K562 (cell line): ENCODE data around the gene ISM1. TPM values are rescaled to one million over a fixed set of nuclear protein-coding genes. Genes with fewer than 3 reads are reported as not detected.

Source experiments
- ATAC-seq: fragments of 200-7000 bp; cut with Tn5 transposase; 3 replicates; pipeline ENCODE4 v1.9.1; 2020; ENCODE audit warnings: moderate library complexity
- BruUV-seq: library from RNA; stranded (reverse); fragments of 400-500 nt; replicated peaks from 2 replicates; lab custom pipeline; 2021; lab: Mats Ljungman, UMichigan
- CTCF ChIA-PET: fragments of 300-600 bp; formaldehyde crosslinking; extraction: SDS; loops from one replicate; lab custom pipeline; 2021; ENCODE audit warnings: low intra/inter-chr PET ratio; lab: Yijun Ruan, JAX
- POLR2A ChIA-PET: fragments of 300-600, 350-650 bp; sonication (Branson Sonifier 250); formaldehyde crosslinking; extraction: SDS; loops from one replicate; lab custom pipeline; 2021; ENCODE audit warnings: antibody characterized with exemption, inconsistent platforms; lab: Yijun Ruan, JAX
- DNase-seq, 4 experiments: peaks; one replicate each; pipeline versions ENCODE4 v3.0.0 to v3.0.0-alpha.2; 2011 to 2018; ENCODE audit warnings: low spot score in 3 of 4, mixed read lengths in 3 of 4; ENCODE audit errors: extremely low read depth in 1 of 4
- FAIRE-seq: peaks from 2 replicates; lab custom pipeline; 2011; peaks lifted over from hg19 to GRCh38; lab: Jason Lieb, UNC
- H2AFZ ChIP-seq: 2 replicates; pipeline ENCODE4 v1.6.0; 2011; ENCODE audit warnings: low read depth, low read length, control low read depth, inconsistent platforms
- H3K27ac ChIP-seq: fragments of 200-600 bp; 3 replicates; pipeline ENCODE4 v1.8.0; 2011; ENCODE audit warnings: low read depth, mild to moderate bottlenecking, control low read depth, inconsistent platforms, low read length, moderate library complexity, mixed read lengths; ENCODE audit errors: extremely low read depth
- H3K27me3 ChIP-seq, 2 experiments: fragments of 300-600 bp in 1 of 2; 2 replicates in 1 of 2; 3 replicates in 1 of 2; pipeline versions ENCODE4 v1.6.0 to v1.8.0; 2011; ENCODE audit warnings: inconsistent platforms in 2 of 2, low read length in 2 of 2, mild to moderate bottlenecking in 1 of 2, mixed read lengths in 1 of 2, moderate library complexity in 1 of 2; ENCODE audit not compliant: control insufficient read depth in 2 of 2, insufficient read depth in 2 of 2
- H3K36me3 ChIP-seq: fragments of 300-600 bp; 3 replicates; pipeline ENCODE4 v1.8.0; 2011; ENCODE audit warnings: mild to moderate bottlenecking, low read length, inconsistent platforms; ENCODE audit not compliant: control insufficient read depth, insufficient read depth
- H3K4me1 ChIP-seq, 2 experiments: fragments of 200-600 bp in 1 of 2; replicated peaks in 1 of 2; 2 replicates in 1 of 2; 3 replicates in 1 of 2; pipeline versions ENCODE4 v1.5.1 to v1.8.0; 2011; ENCODE audit warnings: inconsistent platforms in 2 of 2, low read length in 2 of 2, mild to moderate bottlenecking in 1 of 2, mixed read lengths in 1 of 2, moderate library complexity in 1 of 2; ENCODE audit not compliant: control insufficient read depth in 2 of 2, insufficient read depth in 2 of 2
- H3K4me2 ChIP-seq: 2 replicates; pipeline ENCODE4 v1.6.1; 2011; ENCODE audit warnings: low read length, control low read depth, inconsistent platforms, mixed read lengths; ENCODE audit not compliant: insufficient read depth
- H3K4me3 ChIP-seq: fragments of 200-600 bp; sonication (generic), shearing (Covaris generic); 2 replicates; pipeline ENCODE4 v1.5.1; 2016; ENCODE audit warnings: control low read depth, inconsistent platforms
- H3K79me2 ChIP-seq: fragments of 200-600 bp; 3 replicates; pipeline ENCODE4 v1.8.0; 2011; ENCODE audit warnings: low read length, inconsistent platforms; ENCODE audit not compliant: control insufficient read depth, insufficient read depth
- H3K9ac ChIP-seq, 2 experiments: 2 replicates each; pipeline versions ENCODE4 v1.6.0 to v1.6.1; 2011; ENCODE audit warnings: low read depth in 2 of 2, low read length in 2 of 2, control low read depth in 1 of 2, inconsistent platforms in 1 of 2, mild to moderate bottlenecking in 1 of 2, mixed read lengths in 1 of 2; ENCODE audit not compliant: insufficient read depth in 1 of 2
- H3K9me1 ChIP-seq: one replicate; pipeline ENCODE4 v1.6.0; 2011; ENCODE audit warnings: inconsistent platforms, mild to moderate bottlenecking, low read length, moderate library complexity; ENCODE audit not compliant: control insufficient read depth, insufficient read depth
- H3K9me3 ChIP-seq: replicated peaks from 2 replicates; pipeline ENCODE4 v1.5.1; 2011; ENCODE audit warnings: low read depth, low read length, inconsistent platforms; ENCODE audit not compliant: control insufficient read depth, insufficient read depth
- H4K20me1 ChIP-seq: replicated peaks from 2 replicates; pipeline ENCODE4 v1.6.1; 2011; ENCODE audit warnings: low read length, inconsistent platforms, mixed read lengths; ENCODE audit not compliant: control insufficient read depth, insufficient read depth
- DIDO1 ChIP-seq: fragments of 450-650 bp; IDR thresholded peaks from 2 replicates; pipeline ENCODE4 v1.6.1; 2016; ENCODE audit warnings: low read depth, missing biosample characterization, missing genetic modification characterization
- FOXK1 ChIP-seq: sonication (generic); formaldehyde crosslinking; IDR thresholded peaks from 2 replicates; pipeline ENCODE4 v1.8.0; 2022; ENCODE audit warnings: missing genetic modification reagents, mild to moderate bottlenecking, borderline replicate concordance
- HDAC2 ChIP-seq: fragments of 450-650 bp; IDR thresholded peaks from 2 replicates; pipeline ENCODE4 v1.6.1; 2016; ENCODE audit warnings: mild to moderate bottlenecking
- MCM7 ChIP-seq, 2 experiments: fragments of 450-650 bp; IDR thresholded peaks; 2 replicates each; pipeline ENCODE4 v1.6.1; 2016 to 2018
- MTA2 ChIP-seq: fragments of 450-650 bp; IDR thresholded peaks from 2 replicates; pipeline ENCODE4 v1.6.1; 2016; ENCODE audit warnings: low read depth
- TCF3 ChIP-seq: sonication (generic); formaldehyde crosslinking; IDR thresholded peaks from 2 replicates; pipeline ENCODE4 v1.4.0; 2020; ENCODE audit warnings: mild to moderate bottlenecking, missing genetic modification reagents
- WGBS: fragments of 100-300 bp; shearing (Covaris generic); methylation state at CpG from one replicate; pipeline ENCODE4 v1.1.6; 2016; ENCODE audit warnings: low coverage, mixed read lengths; ENCODE audit not compliant: insufficient coverage; ENCODE audit errors: missing lambda C conversion rate; 5-methylcytosine and 5-hydroxymethylcytosine counted together
- in situ Hi-C: fragments of 300-500 bp; cut with MboI; formaldehyde crosslinking; loops from 4 replicates; pipeline ENCODE4 v1.15.0; 2018; ENCODE audit warnings: inconsistent platforms, mixed read lengths
- intact Hi-C: fragments of 100-400 bp; cut with micrococcal nuclease; formaldehyde crosslinking; loops from 2 replicates; pipeline ENCODE4 v1.14.2; 2022
- polyA plus RNA-seq, 8 experiments: library from polyadenylated mRNA; depleted of rRNA in 4 of 8; stranded (reverse) in 5 of 8; unstranded in 3 of 8; fragments of >200 nt; fragmentation: Nextera tagmentation in 2 of 8; fragmentation: Illumina TruSeq in 1 of 8; extraction: Ambion mirVana in 2 of 8; extraction: Trizol in 1 of 8; gene quantifications; 2 replicates each; pipeline versions ENCODE4 v1.2.1 to v1.2.3, GENCODE V29; 2011 to 2014; ENCODE audit warnings: inconsistent platforms in 1 of 8, missing spikeins in 1 of 8
- total RNA-seq, 7 experiments: library from RNA; depleted of rRNA in 6 of 7; stranded (reverse); fragments of >200 nt in 6 of 7; fragmentation: Illumina TruSeq in 2 of 7; extraction: Trizol in 2 of 7; gene quantifications; 2 replicates each; pipeline versions ENCODE4 v1.2.1 to v1.2.3, GENCODE V29; 2011 to 2021; ENCODE audit warnings: low replicate concordance in 1 of 7
- TF ChIP-seq, protein P1 (sequence below): fragments of 450-650 bp; IDR thresholded peaks from 2 replicates; pipeline ENCODE4 v1.6.1; 2016; ENCODE audit warnings: mild to moderate bottlenecking, moderate library complexity

The ISM1 gene
- total and polyA plus RNA-seq, 9 of the 15 experiments (the other 6 are each of a cell fraction or from before 2014, with no cell fraction given), result not detected

DNA sequence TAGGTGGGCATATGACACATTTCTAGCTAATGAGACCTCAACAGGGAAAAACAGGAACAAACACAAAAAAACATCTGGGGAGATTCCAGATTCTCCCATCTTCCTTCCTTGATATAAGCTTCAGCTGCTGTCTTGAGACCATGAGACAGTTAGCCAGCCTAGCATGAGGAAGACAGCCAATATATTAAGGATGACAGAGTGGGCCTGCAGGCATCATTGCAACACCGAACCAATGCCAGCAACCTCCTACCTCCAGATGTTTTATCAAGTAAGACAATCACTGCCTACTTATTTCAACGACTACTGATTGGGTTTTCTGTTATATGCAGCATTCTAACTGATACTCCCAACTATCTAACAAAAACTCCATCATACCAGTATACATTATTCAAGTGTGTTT, 119.0 kb downstream of the ISM1 start:
- H3K9ac ChIP-seq, result no peak overlapping the region
- no peaks in the 10 kb centered on the region for H4K20me1 ChIP-seq
- no peak overlapping the region for H3K4me3 ChIP-seq
- ATAC-seq, result no peak
- intact Hi-C loops (no loop called here), in situ Hi-C loops (no loop called here)
- ChIA-PET CTCF (no interaction called here), POLR2A (no interaction called here)
- no TSS peak for BruUV-seq
- no peak for DNase-seq
- WGBS, result 0% methylated on average over 2 of the region's 2 CpGs
- no peaks in the 10 kb centered on the region for H3K36me3 ChIP-seq
- H3K4me1 ChIP-seq, result no peaks in the 10 kb centered on the region; a peak in 1 of 5 replicates
- H3K9me1 ChIP-seq, result no peaks in the 10 kb centered on the region
- no peak overlapping the region for H2AFZ ChIP-seq
- TF ChIP-seq, protein P1, sequence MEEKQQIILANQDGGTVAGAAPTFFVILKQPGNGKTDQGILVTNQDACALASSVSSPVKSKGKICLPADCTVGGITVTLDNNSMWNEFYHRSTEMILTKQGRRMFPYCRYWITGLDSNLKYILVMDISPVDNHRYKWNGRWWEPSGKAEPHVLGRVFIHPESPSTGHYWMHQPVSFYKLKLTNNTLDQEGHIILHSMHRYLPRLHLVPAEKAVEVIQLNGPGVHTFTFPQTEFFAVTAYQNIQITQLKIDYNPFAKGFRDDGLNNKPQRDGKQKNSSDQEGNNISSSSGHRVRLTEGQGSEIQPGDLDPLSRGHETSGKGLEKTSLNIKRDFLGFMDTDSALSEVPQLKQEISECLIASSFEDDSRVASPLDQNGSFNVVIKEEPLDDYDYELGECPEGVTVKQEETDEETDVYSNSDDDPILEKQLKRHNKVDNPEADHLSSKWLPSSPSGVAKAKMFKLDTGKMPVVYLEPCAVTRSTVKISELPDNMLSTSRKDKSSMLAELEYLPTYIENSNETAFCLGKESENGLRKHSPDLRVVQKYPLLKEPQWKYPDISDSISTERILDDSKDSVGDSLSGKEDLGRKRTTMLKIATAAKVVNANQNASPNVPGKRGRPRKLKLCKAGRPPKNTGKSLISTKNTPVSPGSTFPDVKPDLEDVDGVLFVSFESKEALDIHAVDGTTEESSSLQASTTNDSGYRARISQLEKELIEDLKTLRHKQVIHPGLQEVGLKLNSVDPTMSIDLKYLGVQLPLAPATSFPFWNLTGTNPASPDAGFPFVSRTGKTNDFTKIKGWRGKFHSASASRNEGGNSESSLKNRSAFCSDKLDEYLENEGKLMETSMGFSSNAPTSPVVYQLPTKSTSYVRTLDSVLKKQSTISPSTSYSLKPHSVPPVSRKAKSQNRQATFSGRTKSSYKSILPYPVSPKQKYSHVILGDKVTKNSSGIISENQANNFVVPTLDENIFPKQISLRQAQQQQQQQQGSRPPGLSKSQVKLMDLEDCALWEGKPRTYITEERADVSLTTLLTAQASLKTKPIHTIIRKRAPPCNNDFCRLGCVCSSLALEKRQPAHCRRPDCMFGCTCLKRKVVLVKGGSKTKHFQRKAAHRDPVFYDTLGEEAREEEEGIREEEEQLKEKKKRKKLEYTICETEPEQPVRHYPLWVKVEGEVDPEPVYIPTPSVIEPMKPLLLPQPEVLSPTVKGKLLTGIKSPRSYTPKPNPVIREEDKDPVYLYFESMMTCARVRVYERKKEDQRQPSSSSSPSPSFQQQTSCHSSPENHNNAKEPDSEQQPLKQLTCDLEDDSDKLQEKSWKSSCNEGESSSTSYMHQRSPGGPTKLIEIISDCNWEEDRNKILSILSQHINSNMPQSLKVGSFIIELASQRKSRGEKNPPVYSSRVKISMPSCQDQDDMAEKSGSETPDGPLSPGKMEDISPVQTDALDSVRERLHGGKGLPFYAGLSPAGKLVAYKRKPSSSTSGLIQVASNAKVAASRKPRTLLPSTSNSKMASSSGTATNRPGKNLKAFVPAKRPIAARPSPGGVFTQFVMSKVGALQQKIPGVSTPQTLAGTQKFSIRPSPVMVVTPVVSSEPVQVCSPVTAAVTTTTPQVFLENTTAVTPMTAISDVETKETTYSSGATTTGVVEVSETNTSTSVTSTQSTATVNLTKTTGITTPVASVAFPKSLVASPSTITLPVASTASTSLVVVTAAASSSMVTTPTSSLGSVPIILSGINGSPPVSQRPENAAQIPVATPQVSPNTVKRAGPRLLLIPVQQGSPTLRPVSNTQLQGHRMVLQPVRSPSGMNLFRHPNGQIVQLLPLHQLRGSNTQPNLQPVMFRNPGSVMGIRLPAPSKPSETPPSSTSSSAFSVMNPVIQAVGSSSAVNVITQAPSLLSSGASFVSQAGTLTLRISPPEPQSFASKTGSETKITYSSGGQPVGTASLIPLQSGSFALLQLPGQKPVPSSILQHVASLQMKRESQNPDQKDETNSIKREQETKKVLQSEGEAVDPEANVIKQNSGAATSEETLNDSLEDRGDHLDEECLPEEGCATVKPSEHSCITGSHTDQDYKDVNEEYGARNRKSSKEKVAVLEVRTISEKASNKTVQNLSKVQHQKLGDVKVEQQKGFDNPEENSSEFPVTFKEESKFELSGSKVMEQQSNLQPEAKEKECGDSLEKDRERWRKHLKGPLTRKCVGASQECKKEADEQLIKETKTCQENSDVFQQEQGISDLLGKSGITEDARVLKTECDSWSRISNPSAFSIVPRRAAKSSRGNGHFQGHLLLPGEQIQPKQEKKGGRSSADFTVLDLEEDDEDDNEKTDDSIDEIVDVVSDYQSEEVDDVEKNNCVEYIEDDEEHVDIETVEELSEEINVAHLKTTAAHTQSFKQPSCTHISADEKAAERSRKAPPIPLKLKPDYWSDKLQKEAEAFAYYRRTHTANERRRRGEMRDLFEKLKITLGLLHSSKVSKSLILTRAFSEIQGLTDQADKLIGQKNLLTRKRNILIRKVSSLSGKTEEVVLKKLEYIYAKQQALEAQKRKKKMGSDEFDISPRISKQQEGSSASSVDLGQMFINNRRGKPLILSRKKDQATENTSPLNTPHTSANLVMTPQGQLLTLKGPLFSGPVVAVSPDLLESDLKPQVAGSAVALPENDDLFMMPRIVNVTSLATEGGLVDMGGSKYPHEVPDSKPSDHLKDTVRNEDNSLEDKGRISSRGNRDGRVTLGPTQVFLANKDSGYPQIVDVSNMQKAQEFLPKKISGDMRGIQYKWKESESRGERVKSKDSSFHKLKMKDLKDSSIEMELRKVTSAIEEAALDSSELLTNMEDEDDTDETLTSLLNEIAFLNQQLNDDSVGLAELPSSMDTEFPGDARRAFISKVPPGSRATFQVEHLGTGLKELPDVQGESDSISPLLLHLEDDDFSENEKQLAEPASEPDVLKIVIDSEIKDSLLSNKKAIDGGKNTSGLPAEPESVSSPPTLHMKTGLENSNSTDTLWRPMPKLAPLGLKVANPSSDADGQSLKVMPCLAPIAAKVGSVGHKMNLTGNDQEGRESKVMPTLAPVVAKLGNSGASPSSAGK, result no peak
- TF ChIP-seq FOXK1 (CRISPR knock-in tag) (no peak), MCM7 (IDR thresholded peaks at IDR 0.05) (no peak), HDAC2 (no peak), MTA2 (no peak), DIDO1 (no peak), TCF3 (CRISPR knock-in tag) (no peak)
- peaks cover 0 to 4% of the 10 kb centered on the region in 2 experiments; a peak in 1 of 5 replicates for H3K27me3 ChIP-seq
- no peaks in the 10 kb centered on the region for H3K9me3 ChIP-seq
- no peak for FAIRE-seq
- no peak overlapping the region for H3K4me2 ChIP-seq
- H3K79me2 ChIP-seq, result no peaks in the 10 kb centered on the region
- H3K27ac ChIP-seq, result no peak overlapping the region
